ENCODE data around the gene PBX3.

PBX3 gene

GRCh38 chr9:125906144-125906543, 159.0 kb downstream of the PBX3 start:
- Histone ChIP-seq H3K4me2 (ENCODE audit: low read depth, low read length, poor library complexity, severe bottlenecking) (no peak overlapping the region), H3K79me2 (ENCODE audit: insufficient read depth, low read length) (no peaks in the 10 kb centered on the region)

DNA sequence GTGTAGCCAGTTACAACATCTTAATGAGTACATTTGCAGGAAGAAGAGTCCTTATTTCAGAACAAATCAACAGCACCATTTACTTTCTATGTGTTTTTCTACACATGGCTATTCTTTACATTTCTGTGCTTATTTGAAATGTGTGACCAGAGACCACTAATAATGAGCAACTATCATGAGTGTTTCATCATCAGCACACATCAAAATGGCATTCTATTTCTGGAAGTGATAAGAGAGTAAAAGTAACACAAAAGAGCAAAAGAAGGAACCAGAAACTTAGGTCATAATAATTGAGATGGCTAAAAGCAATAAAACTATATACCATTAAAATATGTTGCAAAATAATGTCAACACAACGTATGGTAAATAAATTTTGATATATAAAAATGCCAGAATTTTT, 159.7 kb downstream of the PBX3 start:
- H2AFZ ChIP-seq (ENCODE audit: low read depth, low read length, severe bottlenecking): no peak overlapping the region
- no peak overlapping the region for H3K9ac ChIP-seq (ENCODE audit: low read length)
- H3K4me2 ChIP-seq (ENCODE audit: low read depth, low read length, poor library complexity, severe bottlenecking): no peak overlapping the region
- no peaks in the 10 kb centered on the region for H3F3A ChIP-seq (ENCODE audit: insufficient read depth)
- H4K20me1 ChIP-seq (ENCODE audit: low read depth, low read length): peaks cover 10% of the 10 kb centered on the region; the same call in 1 of the 2 replicates
- no peaks in the 10 kb centered on the region for H3K9me3 ChIP-seq (ENCODE audit: insufficient read depth, low read length)
- no peak for TF ChIP-seq CTCF (IDR thresholded peaks at IDR 0.05; ENCODE audit: insufficient read depth, low read length, poor library complexity, severe bottlenecking)
- no peak for TF ChIP-seq EZH2phosphoT487 (conservative IDR thresholded peaks at IDR 0.05; ENCODE audit: low read length)
- no peaks in the 10 kb centered on the region for H3K36me3 ChIP-seq (ENCODE audit: low read length)
- no peaks in the 10 kb centered on the region for H3K9me2 ChIP-seq (replicated peaks; ENCODE audit: insufficient read depth, low read length)
- no peak overlapping the region for H3K27ac ChIP-seq (ENCODE audit: low read depth, low read length)
- no peak overlapping the region for H3K4me3 ChIP-seq (ENCODE audit: insufficient read depth, low read length, poor library complexity, severe bottlenecking)
- H3K79me2 ChIP-seq (ENCODE audit: insufficient read depth, low read length): no peaks in the 10 kb centered on the region
- no peaks in the 10 kb centered on the region for H3K27me3 ChIP-seq (ENCODE audit: low read length)

More at GRCh38 chr9:125906144-125906543, 159.0 kb downstream of the PBX3 start:
- Histone ChIP-seq H3K9me3 (ENCODE audit: insufficient read depth, low read length) (no peaks in the 10 kb centered on the region), H3K27ac (ENCODE audit: low read depth, low read length) (no peak overlapping the region), H2AFZ (ENCODE audit: low read depth, low read length, severe bottlenecking) (no peak overlapping the region), H3K9ac (ENCODE audit: low read length) (no peak overlapping the region), H3F3A (ENCODE audit: insufficient read depth) (no peaks in the 10 kb centered on the region), H3K9me2 (replicated peaks; ENCODE audit: insufficient read depth, low read length) (no peaks in the 10 kb centered on the region), H4K20me1 (ENCODE audit: low read depth, low read length) (peaks cover 10% of the 10 kb centered on the region; the same call in 1 of the 2 replicates), H3K36me3 (ENCODE audit: low read length) (no peaks in the 10 kb centered on the region), H3K27me3 (ENCODE audit: low read length) (no peaks in the 10 kb centered on the region), H3K4me3 (ENCODE audit: insufficient read depth, low read length, poor library complexity, severe bottlenecking) (no peak overlapping the region)
- TF ChIP-seq EZH2phosphoT487 (conservative IDR thresholded peaks at IDR 0.05; ENCODE audit: low read length) (no peak), CTCF (IDR thresholded peaks at IDR 0.05; ENCODE audit: insufficient read depth, low read length, poor library complexity, severe bottlenecking) (no peak)

GRCh38 chr9:125908136-125908535, 161.0 kb downstream of the PBX3 start:
- H3F3A ChIP-seq (ENCODE audit: insufficient read depth): 0 out of 2 replicates have a peak, but pooled peaks cover 3% of the 10 kb centered on the region
- H3K9ac ChIP-seq (ENCODE audit: low read length): no peak overlapping the region
- no peak overlapping the region for H3K4me2 ChIP-seq (ENCODE audit: low read depth, low read length, poor library complexity, severe bottlenecking)
- peaks cover 10% of the 10 kb centered on the region; the same call in 1 of the 2 replicates for H4K20me1 ChIP-seq (ENCODE audit: low read depth, low read length)
- no peaks in the 10 kb centered on the region for H3K27me3 ChIP-seq (ENCODE audit: low read length)
- H3K9me3 ChIP-seq (ENCODE audit: insufficient read depth, low read length): no peaks in the 10 kb centered on the region
- no peaks in the 10 kb centered on the region for H3K9me2 ChIP-seq (replicated peaks; ENCODE audit: insufficient read depth, low read length)
- no peak overlapping the region for H3K4me3 ChIP-seq (ENCODE audit: insufficient read depth, low read length, poor library complexity, severe bottlenecking)
- H3K36me3 ChIP-seq (ENCODE audit: low read length): no peaks in the 10 kb centered on the region
- no peak overlapping the region for H2AFZ ChIP-seq (ENCODE audit: low read depth, low read length, severe bottlenecking)
- TF ChIP-seq EZH2phosphoT487 (conservative IDR thresholded peaks at IDR 0.05; ENCODE audit: low read length): no peak
- no peak for TF ChIP-seq CTCF (IDR thresholded peaks at IDR 0.05; ENCODE audit: insufficient read depth, low read length, poor library complexity, severe bottlenecking)
- no peaks in the 10 kb centered on the region for H3K79me2 ChIP-seq (ENCODE audit: insufficient read depth, low read length)
- H3K27ac ChIP-seq (ENCODE audit: low read depth, low read length): no peak overlapping the region
